ENCODE measurements around the gene THUMPD3. TPM values are rescaled to one million over a fixed set of nuclear protein-coding genes. Genes with fewer than 3 reads are reported as not detected.
A peak's percentile ranks its signal among the peaks of the same experiment; 100 is the strongest.

THUMPD3 gene
- total and polyA plus RNA-seq, 9 of the 15 experiments (the other 6 are each of a cell fraction or from before 2014, with no cell fraction given): 58.3 to 132 (median 113) TPM

DNA sequence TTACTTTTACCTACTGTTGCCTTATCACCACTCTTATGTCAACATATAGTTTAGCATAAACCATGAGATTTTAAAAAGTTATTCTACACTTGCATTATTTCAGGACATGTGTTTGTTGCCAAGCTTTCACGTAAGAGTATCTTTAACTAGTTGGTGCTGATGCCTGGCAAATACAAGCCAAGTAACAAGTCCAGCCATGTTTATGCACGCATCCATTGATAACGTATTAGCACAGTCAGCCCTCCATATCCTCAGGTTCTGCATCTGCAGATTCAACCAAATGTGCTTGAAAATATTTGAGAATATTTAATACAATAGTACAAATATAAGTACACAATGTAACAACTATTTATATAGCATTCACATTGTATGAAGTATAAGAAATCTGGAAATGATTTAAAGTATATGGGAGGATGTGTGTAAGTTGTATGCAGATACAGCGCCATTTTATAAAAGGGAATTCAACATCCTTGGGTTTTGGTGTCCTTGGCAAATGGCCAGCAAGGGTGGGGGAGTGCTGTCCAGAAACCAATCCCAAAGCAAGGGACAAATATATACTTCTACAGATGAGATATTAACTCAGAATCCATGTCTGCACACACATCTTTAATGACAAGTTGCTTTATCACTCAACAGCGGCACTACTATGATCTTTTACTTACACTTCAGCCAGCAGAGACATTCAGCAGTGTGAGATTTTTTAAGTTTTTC is 25.9 kb downstream of the THUMPD3 start (continued):
- TF ChIP-seq MYNN (IDR thresholded peaks at IDR 0.05) (0 out of 2 replicates have a peak, but pooled peaks have one; percentile 36), MYNN (CRISPR knock-in tag; IDR thresholded peaks at IDR 0.05) (no peak), MAFK (IDR thresholded peaks at IDR 0.05; ENCODE audit: low read length) (peak; percentile 23; the same call in 1 of the 2 replicates), SMARCB1 (IDR thresholded peaks at IDR 0.05; ENCODE audit: insufficient read length, low read depth) (no peak), ZNF324 (CRISPR knock-in tag; IDR thresholded peaks at IDR 0.05) (0 out of 2 replicates have a peak, but pooled peaks have one; percentile 24), POLR2B (IDR thresholded peaks at IDR 0.05; ENCODE audit: low read depth, partially characterized antibody) (peak; percentile 13)

GRCh38 chr3:9390265-9390888 is 27.5 kb downstream of the THUMPD3 start:
- ATAC-seq: no peak
- intact Hi-C loops (cut with micrococcal nuclease) (no loop called here), in situ Hi-C loops (cut with MboI) (no loop called here)
- peaks cover 73% of the 10 kb centered on the region for H3K79me2 ChIP-seq (ENCODE audit: control insufficient read depth, insufficient read depth, low read length)
- H3K27me3 ChIP-seq (ENCODE audit: control insufficient read depth in 2 of 2, insufficient read depth in 2 of 2, low read length in 2 of 2): no peaks in the 10 kb centered on the region
- peaks cover 14% of the 10 kb centered on the region; the same call in 1 of the 2 replicates for H4K20me1 ChIP-seq (replicated peaks; ENCODE audit: control insufficient read depth, insufficient read depth, low read length)
- H3K9me1 ChIP-seq (ENCODE audit: control insufficient read depth, insufficient read depth, low read length): no peaks in the 10 kb centered on the region
- FAIRE-seq: no peak
- no peak overlapping the region for H3K4me3 ChIP-seq
- peaks cover 97% of the 10 kb centered on the region for H3K36me3 ChIP-seq (ENCODE audit: control insufficient read depth, insufficient read depth, low read length)
- peaks cover 0 to 16% of the 10 kb centered on the region in 2 experiments; a peak in 3 of 5 replicates for H3K4me1 ChIP-seq (replicated peaks in 1 of 2; ENCODE audit: control insufficient read depth in 2 of 2, insufficient read depth in 2 of 2, low read length in 2 of 2)
- H3K4me2 ChIP-seq (ENCODE audit: insufficient read depth, low read length): no peak overlapping the region
- CTCF ChIA-PET (ENCODE audit: low intra/inter-chr PET ratio): no interaction called here
- BruUV-seq (replicated peaks): no TSS peak
- POLR2A ChIA-PET: interaction anchor here (1.0 kb wide), 1 partner anchor 9 kb away, joined by 4 read pairs; no protein-coding TSS in a partner anchor
- no peak overlapping the region for H3K9ac ChIP-seq (ENCODE audit: insufficient read depth in 1 of 2, low read depth in 2 of 2, low read length in 2 of 2)
- H3K27ac ChIP-seq (ENCODE audit: extremely low read depth, low read depth, low read length): no peak overlapping the region
- H2AFZ ChIP-seq (ENCODE audit: low read depth, low read length): no peak overlapping the region
- H3K9me3 ChIP-seq (replicated peaks; ENCODE audit: control insufficient read depth, insufficient read depth, low read depth, low read length): no peaks in the 10 kb centered on the region
- WGBS (ENCODE audit: insufficient coverage, low coverage, missing lambda C conversion rate): 94% methylated on average over 5 of the region's 5 CpGs
- DNase-seq (ENCODE audit: extremely low read depth in 1 of 4, low spot score in 3 of 4): no peak
- TF ChIP-seq ZNF316 (IDR thresholded peaks at IDR 0.05): 0 out of 2 replicates have a peak, but pooled peaks have one; percentile 7
- peak; percentile 72 to 82; a peak in 3 of 4 replicates for TF ChIP-seq TRIM24 (IDR thresholded peaks at IDR 0.05)
- TF ChIP-seq, protein P1, sequence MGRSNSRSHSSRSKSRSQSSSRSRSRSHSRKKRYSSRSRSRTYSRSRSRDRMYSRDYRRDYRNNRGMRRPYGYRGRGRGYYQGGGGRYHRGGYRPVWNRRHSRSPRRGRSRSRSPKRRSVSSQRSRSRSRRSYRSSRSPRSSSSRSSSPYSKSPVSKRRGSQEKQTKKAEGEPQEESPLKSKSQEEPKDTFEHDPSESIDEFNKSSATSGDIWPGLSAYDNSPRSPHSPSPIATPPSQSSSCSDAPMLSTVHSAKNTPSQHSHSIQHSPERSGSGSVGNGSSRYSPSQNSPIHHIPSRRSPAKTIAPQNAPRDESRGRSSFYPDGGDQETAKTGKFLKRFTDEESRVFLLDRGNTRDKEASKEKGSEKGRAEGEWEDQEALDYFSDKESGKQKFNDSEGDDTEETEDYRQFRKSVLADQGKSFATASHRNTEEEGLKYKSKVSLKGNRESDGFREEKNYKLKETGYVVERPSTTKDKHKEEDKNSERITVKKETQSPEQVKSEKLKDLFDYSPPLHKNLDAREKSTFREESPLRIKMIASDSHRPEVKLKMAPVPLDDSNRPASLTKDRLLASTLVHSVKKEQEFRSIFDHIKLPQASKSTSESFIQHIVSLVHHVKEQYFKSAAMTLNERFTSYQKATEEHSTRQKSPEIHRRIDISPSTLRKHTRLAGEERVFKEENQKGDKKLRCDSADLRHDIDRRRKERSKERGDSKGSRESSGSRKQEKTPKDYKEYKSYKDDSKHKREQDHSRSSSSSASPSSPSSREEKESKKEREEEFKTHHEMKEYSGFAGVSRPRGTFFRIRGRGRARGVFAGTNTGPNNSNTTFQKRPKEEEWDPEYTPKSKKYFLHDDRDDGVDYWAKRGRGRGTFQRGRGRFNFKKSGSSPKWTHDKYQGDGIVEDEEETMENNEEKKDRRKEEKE (IDR thresholded peaks at IDR 0.05; ENCODE audit: borderline replicate concordance in 1 of 2, control insufficient read depth in 1 of 2, low read depth in 2 of 2, low read length in 1 of 2): 0 out of 4 replicates have a peak, but pooled peaks of 1 of the 2 experiments have one; percentile 34
- no peak for TF ChIP-seq ZBTB1 (CRISPR knock-in tag; IDR thresholded peaks at IDR 0.05; ENCODE audit: borderline replicate concordance, low read depth)
- no peak for TF ChIP-seq RAD51 (IDR thresholded peaks at IDR 0.05; ENCODE audit: borderline replicate concordance, low read depth)
- TF ChIP-seq POLR2B (IDR thresholded peaks at IDR 0.05; ENCODE audit: low read depth, partially characterized antibody): peak; percentile 48
- TF ChIP-seq CHD1 (IDR thresholded peaks at IDR 0.05; ENCODE audit: low read length): no peak
- peak; percentile 35 for TF ChIP-seq POLR2AphosphoS5 (IDR thresholded peaks at IDR 0.05; ENCODE audit: control insufficient read depth, insufficient read depth, low read depth, low read length)
- no peak for TF ChIP-seq MCM7 (IDR thresholded peaks at IDR 0.05)
- peak; percentile 45; the same call in 1 of the 2 replicates for TF ChIP-seq SUPT5H (IDR thresholded peaks at IDR 0.05)
- TF ChIP-seq RBM17 (IDR thresholded peaks at IDR 0.05; ENCODE audit: borderline replicate concordance, low read depth, low read length): no peak
- peak; percentile 72 for TF ChIP-seq CEBPB (tag; IDR thresholded peaks at IDR 0.05)
- TF ChIP-seq RBFOX2 (IDR thresholded peaks at IDR 0.05; ENCODE audit: low read depth, low read length): 0 out of 2 replicates have a peak, but pooled peaks have one; percentile 29
- peak; percentile 54 for TF ChIP-seq POLR2A (conservative IDR thresholded peaks at IDR 0.05)
- TF ChIP-seq SMAD3 (CRISPR knock-in tag; conservative IDR thresholded peaks at IDR 0.05): no peak
